Measurements from ENCODE around the gene AUTS2.
A peak's percentile ranks its signal among the peaks of the same experiment; 100 is the strongest.

AUTS2 gene

DNA sequence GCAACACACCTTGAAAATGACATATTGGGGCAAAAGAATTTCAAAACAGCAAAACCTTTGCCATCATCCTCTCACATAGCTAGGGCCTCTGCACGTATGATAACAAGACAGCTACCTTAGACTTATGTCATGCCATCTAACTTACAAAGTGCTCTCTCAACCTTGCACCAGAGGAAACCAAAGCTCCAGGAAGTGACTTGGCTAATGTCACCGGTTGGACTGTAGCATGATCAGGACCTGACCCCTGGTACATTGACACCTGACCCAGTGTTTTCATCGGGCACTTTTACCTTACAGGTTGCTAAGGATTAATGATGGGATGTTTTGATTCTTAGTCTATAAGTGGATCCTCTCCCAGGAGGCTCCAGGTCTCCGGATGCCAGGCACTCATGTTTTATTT lies 1003.8 kb downstream of the AUTS2 start:
- H3K4me3 ChIP-seq (ENCODE audit: low read length): no peak overlapping the region
- TF ChIP-seq CTCF (conservative IDR thresholded peaks at IDR 0.05; ENCODE audit: low read depth, low read length): no peak
- DNase-seq (ENCODE audit: low read depth): no peak

DNA sequence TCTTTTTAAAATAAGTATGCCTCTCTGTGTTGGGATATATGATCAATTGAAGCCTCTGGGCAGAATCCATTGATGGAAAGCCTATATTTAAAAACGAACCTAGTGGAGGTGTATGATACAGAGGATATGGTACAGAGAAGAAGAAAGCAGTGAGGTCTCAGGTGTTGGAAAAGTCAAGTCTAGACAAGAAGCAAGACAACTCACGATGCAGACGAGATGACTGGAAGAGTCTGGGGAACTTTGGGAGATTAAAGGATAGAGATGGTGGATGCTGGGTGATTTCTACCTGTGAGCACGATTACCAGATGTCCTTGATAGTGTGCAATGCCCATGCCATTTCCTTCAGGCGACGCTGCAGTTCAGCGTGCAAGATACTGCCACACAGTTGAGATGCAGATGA lies 1009.0 kb downstream of the AUTS2 start:
- TF ChIP-seq CTCF (conservative IDR thresholded peaks at IDR 0.05; ENCODE audit: low read depth, low read length): no peak
- DNase-seq (ENCODE audit: low read depth): no peak
- no peak overlapping the region for H3K4me3 ChIP-seq (ENCODE audit: low read length)

DNA sequence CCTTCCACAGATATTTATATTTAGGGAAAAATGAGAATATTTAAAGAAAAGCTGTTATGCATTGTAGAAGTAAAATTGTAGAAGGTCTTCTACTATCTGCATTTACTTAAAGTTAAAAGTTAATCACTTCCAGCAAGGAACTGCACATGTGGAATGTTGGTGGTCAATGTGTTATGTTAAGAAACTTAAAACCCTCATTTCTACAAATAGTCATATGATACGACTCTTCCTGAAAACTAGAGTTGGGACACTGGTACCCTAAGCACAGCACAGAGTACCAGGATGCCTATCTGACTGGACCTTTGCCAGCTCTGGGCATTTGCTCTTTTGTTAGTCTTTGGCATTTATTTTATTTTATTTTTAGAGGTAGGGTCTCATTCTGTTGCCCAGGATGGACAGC lies 1009.5 kb downstream of the AUTS2 start:
- no peak for TF ChIP-seq CTCF (conservative IDR thresholded peaks at IDR 0.05; ENCODE audit: low read depth, low read length)
- no peak for DNase-seq (ENCODE audit: low read depth)
- no peak overlapping the region for H3K4me3 ChIP-seq (ENCODE audit: low read length)

DNA sequence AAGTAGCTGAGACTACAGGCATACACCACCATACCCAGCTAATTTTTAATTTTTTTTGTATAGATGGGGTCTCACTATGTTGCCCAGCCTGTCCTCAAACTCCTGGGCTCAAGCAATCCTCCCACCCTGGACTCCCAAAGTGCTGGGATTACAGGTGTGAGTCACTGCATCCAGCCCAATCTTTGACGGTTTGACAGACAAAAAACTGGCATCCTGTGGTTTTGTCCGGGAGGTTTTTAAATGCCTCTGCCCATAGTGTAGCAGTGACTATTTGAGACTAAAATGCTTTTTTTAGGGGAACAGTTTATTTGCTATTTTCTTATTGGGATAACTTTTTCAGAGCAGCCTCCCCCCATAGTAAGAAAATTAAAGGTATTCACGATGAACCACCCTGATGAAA lies 1010.0 kb downstream of the AUTS2 start:
- DNase-seq (ENCODE audit: low read depth): no peak
- TF ChIP-seq CTCF (conservative IDR thresholded peaks at IDR 0.05; ENCODE audit: low read depth, low read length): no peak
- H3K4me3 ChIP-seq (ENCODE audit: low read length): no peak overlapping the region

- TF ChIP-seq CTCF (conservative IDR thresholded peaks at IDR 0.05; ENCODE audit: low read depth, low read length): no peak
- DNase-seq (ENCODE audit: low read depth): no peak
- no peak overlapping the region for H3K4me3 ChIP-seq (ENCODE audit: low read length)
Measured at GRCh38 chr7:70612811-70613210, 1014.5 kb downstream of the AUTS2 start.

- TF ChIP-seq CTCF (conservative IDR thresholded peaks at IDR 0.05; ENCODE audit: low read depth, low read length): no peak
- peak; percentile 60 for DNase-seq (ENCODE audit: low read depth)
- H3K4me3 ChIP-seq (ENCODE audit: low read length): no peak overlapping the region
Measured at GRCh38 chr7:70614237-70615045, 1016.2 kb downstream of the AUTS2 start.

DNA sequence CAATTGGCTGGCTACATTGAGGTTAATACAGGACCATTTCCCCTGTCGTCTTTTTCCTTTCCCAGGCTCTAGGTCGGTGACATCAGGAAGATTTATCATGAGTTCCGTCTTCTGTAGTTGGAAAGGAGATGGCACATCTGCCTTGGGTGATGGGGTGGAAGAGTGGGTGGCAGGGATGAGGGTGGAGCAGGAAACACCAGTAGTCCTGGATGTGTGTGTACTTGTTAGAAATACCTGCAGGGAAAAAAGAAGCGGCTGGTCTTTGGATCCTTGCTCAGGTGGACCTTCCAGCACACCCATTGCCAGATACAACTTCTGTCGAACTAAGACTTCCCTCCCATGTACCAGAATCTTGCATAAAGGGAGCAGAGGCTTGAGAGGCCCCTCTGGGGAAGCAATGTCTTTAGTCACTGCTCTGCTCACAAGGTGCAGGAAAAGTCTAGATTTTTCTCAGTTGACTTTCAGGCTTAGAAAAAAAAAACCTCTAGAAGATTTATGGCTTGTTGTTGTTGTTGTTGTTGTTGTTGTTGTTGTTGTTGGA lies 1016.9 kb downstream of the AUTS2 start:
- TF ChIP-seq CTCF (conservative IDR thresholded peaks at IDR 0.05; ENCODE audit: low read depth, low read length): no peak
- no peak overlapping the region for H3K4me3 ChIP-seq (ENCODE audit: low read length)
- DNase-seq (ENCODE audit: low read depth): no peak
